Upper lobe of left lung (tissue), 6 donors: Measurements from ENCODE around the gene SARS1. TPM values are rescaled to one million over a fixed set of nuclear protein-coding genes. Genes with fewer than 3 reads are reported as not detected.

ENCODE experiments used
- ATAC-seq, 2 donors: fragments of 200-7000 bp; cut with Tn5 transposase; one replicate each; pipeline ENCODE4 v1.9.1; 2022; ENCODE audit warnings: mild to moderate bottlenecking in 2 of 2, moderate library complexity in 2 of 2; ENCODE audit not compliant: low FRiP score in 2 of 2
- DNase-seq, 2 donors: peaks; one replicate each; pipeline ENCODE4 v3.0.0-alpha.2; 2019 to 2020
- H3K27ac ChIP-seq, 4 donors: fragments of 200-600 bp; sonication (generic); one replicate each; pipeline ENCODE4 v1.5.1; 2016 to 2019
- H3K27me3 ChIP-seq, 4 donors: fragments of 200-600 bp; sonication (generic); one replicate each; pipeline ENCODE4 v1.5.1; 2017 to 2019
- H3K36me3 ChIP-seq, 4 donors: fragments of 200-600 bp; sonication (generic); one replicate each; pipeline ENCODE4 v1.5.1; 2016 to 2019
- H3K4me1 ChIP-seq, 4 donors: fragments of 200-600 bp; sonication (generic); one replicate each; pipeline ENCODE4 v1.5.1; 2018 to 2019
- H3K4me3 ChIP-seq, 4 donors: fragments of 200-600 bp; sonication (generic); one replicate each; pipeline ENCODE4 v1.5.1; 2017 to 2019; ENCODE audit warnings: mild to moderate bottlenecking in 2 of 4, moderate library complexity in 1 of 4
- H3K9me3 ChIP-seq, 4 donors: fragments of 200-600 bp; sonication (generic); one replicate each; pipeline ENCODE4 v1.5.1; 2018 to 2019
- EP300 ChIP-seq, 4 donors: sonication (generic); formaldehyde crosslinking; IDR thresholded peaks; one replicate each; pipeline ENCODE4 v1.5.1; 2017; ENCODE audit warnings: antibody characterized with exemption in 4 of 4, control low read depth in 2 of 4
- POLR2A ChIP-seq, 4 donors: fragments of 450-650 bp; IDR thresholded peaks; one replicate each; pipeline ENCODE4 v1.5.1; 2016 to 2017; ENCODE audit warnings: antibody characterized with exemption in 4 of 4, mild to moderate bottlenecking in 2 of 4
- POLR2AphosphoS5 ChIP-seq, 2 donors: sonication (generic); formaldehyde crosslinking; IDR thresholded peaks; one replicate each; pipeline ENCODE4 v1.5.1; 2017; ENCODE audit warnings: antibody characterized with exemption in 2 of 2
- WGBS, 2 donors: methylation state at CpG; one replicate each; pipeline ENCODE4 v1.1.5; 2017 to 2018; 5-methylcytosine and 5-hydroxymethylcytosine counted together
- total RNA-seq, 6 donors: library from RNA; depleted of rRNA in 4 of 6; stranded (reverse); fragments of >200 nt in 4 of 6; gene quantifications; one replicate each; pipeline versions ENCODE4 v1.1.0 to v1.2.1, GENCODE V29; 2016 to 2021
- TF ChIP-seq, protein P1 (sequence below), 6 experiments: fragments of 450-650 bp in 4 of 6; fragments of 200-600 bp in 2 of 6; sonication (generic) in 2 of 6; IDR thresholded peaks; one replicate each; pipeline ENCODE4 v1.5.1; 2016 to 2019; ENCODE audit warnings: antibody characterized with exemption in 6 of 6
- donor health status: DM: no; HTN: no; CAD: no; lungs with moderate emphysema.
- donor health status: DM: no; HTN: yes; CAD: no; lungs with severe emphysema.

Gene SARS1
- total RNA-seq, 6 donors from 2014 or later: 126 to 212 (median 160) TPM

DNA sequence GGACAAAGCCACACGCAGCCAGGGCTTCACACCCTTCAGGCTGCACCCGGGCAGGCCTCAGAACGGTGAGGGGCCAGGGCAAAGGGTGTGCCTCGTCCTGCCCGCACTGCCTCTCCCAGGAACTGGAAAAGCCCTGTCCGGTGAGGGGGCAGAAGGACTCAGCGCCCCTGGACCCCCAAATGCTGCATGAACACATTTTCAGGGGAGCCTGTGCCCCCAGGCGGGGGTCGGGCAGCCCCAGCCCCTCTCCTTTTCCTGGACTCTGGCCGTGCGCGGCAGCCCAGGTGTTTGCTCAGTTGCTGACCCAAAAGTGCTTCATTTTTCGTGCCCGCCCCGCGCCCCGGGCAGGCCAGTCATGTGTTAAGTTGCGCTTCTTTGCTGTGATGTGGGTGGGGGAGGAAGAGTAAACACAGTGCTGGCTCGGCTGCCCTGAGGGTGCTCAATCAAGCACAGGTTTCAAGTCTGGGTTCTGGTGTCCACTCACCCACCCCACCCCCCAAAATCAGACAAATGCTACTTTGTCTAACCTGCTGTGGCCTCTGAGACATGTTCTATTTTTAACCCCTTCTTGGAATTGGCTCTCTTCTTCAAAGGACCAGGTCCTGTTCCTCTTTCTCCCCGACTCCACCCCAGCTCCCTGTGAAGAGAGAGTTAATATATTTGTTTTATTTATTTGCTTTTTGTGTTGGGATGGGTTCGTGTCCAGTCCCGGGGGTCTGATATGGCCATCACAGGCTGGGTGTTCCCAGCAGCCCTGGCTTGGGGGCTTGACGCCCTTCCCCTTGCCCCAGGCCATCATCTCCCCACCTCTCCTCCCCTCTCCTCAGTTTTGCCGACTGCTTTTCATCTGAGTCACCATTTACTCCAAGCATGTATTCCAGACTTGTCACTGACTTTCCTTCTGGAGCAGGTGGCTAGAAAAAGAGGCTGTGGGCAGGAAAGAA, 61.1 kb downstream of the SARS1 start:
- 53 to 62% methylated on average over 19 to 24 of the region's 24 CpGs for WGBS, 2 donors
- DNase-seq (peak; percentile 80 to 90), ATAC-seq (peak; percentile 66 to 80)
- H3K36me3 ChIP-seq: peaks cover 0 to 5% (median 0%) of the 10 kb centered on the region in 4 donors
- H3K4me1 ChIP-seq: peaks cover 11 to 45% (median 28%) of the 10 kb centered on the region in 4 donors
- peak overlapping the region; percentile 24 to 85 (median 77) for H3K27ac ChIP-seq
- TF ChIP-seq, protein P1, sequence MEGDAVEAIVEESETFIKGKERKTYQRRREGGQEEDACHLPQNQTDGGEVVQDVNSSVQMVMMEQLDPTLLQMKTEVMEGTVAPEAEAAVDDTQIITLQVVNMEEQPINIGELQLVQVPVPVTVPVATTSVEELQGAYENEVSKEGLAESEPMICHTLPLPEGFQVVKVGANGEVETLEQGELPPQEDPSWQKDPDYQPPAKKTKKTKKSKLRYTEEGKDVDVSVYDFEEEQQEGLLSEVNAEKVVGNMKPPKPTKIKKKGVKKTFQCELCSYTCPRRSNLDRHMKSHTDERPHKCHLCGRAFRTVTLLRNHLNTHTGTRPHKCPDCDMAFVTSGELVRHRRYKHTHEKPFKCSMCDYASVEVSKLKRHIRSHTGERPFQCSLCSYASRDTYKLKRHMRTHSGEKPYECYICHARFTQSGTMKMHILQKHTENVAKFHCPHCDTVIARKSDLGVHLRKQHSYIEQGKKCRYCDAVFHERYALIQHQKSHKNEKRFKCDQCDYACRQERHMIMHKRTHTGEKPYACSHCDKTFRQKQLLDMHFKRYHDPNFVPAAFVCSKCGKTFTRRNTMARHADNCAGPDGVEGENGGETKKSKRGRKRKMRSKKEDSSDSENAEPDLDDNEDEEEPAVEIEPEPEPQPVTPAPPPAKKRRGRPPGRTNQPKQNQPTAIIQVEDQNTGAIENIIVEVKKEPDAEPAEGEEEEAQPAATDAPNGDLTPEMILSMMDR (IDR thresholded peaks at IDR 0.05): no peak
- TF ChIP-seq POLR2AphosphoS5 (IDR thresholded peaks at IDR 0.05) (peak in 1 of 2 donors; percentile 19), POLR2A (IDR thresholded peaks at IDR 0.05) (peak in 1 of 4 donors; percentile 75), EP300 (IDR thresholded peaks at IDR 0.05) (no peak)
- H3K4me3 ChIP-seq: peak overlapping the region in 3 of 4 donors; percentile 31 to 49 (median 45)
- no peaks in the 10 kb centered on the region for H3K9me3 ChIP-seq
- no peaks in the 10 kb centered on the region for H3K27me3 ChIP-seq

DNA sequence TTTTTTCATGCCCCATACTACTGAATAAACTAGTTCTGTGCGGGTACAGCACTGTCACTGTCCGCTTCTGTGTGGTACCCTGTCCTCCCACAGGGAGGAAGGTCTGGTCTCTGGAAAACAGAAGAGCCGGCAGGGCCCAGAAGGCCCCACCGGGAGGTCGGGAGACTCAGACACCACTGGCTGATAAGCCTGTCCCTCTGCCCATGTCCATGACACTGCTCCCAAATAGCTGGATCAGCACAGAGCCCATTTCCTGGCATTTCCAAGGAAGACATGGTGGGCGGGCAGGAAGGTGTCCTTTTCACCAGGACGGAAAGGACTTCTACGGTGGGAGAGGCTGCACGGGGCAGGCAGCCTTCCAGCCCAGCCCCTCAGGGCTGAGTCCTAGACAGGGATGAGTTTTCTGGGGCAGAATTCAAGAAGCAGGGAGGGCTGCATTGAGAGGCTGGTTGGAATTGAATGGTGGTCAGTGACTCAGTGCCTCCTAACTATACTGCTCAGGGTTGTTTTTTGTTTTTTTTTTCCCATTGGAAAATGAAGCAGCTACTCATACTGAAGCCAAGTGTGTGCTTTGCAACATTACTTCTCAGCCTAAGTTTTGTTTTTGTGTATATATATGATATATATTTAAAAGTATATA, 62.1 kb downstream of the SARS1 start:
- Histone ChIP-seq H3K4me1 (peaks cover 11 to 45% (median 28%) of the 10 kb centered on the region in 4 donors), H3K4me3 (peak overlapping the region in 2 of 4 donors; percentile 45 to 49), H3K9me3 (no peaks in the 10 kb centered on the region), H3K27ac (peak overlapping the region; percentile 24 to 85 (median 54)), H3K27me3 (no peaks in the 10 kb centered on the region), H3K36me3 (peaks cover 0 to 10% (median 0%) of the 10 kb centered on the region in 4 donors)
- TF ChIP-seq EP300 (IDR thresholded peaks at IDR 0.05): no peak
- TF ChIP-seq, protein P1 (IDR thresholded peaks at IDR 0.05): no peak
- DNase-seq (no peak), ATAC-seq (no peak)
- WGBS, 2 donors: 64 to 78% methylated on average over 6 to 9 of the region's 9 CpGs

DNA sequence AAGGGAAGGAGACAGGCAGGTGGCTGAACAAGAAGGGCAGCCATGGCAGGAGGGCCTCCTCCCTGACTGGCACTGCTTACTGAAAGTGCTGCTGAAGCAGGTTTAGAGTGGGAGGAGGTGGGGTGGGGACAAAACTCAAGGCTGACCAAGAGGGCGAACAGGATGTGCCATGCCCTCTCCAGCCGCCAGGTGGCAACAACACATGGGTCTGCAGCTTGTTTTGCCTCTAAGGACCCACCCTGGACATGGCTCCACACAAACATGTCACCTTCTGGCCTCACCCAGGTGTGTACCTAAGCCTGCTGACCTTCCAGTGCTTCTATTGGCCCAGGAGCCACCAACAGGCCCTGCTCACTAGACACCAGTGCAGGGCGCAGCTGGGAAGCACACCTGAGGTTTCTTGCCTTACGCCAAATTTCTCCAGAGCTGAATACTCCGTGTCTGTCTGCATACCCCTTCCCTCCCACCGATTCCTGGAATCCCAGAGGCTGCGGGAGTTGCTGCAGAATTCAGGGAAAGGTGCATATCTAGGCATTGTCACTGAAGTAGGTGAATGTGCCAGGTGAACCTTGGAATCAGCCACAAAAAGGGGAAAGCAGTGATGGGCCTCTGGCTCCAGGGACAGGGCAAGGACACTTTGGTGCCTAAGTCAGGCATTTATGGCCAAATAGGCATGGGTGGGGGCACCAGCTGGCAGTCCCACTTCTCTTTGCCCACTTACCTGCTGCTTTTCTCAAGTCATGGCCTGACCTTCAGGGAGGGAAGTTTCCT, 63.9 kb downstream of the SARS1 start:
- H3K4me1 ChIP-seq: peaks cover 17 to 52% (median 38%) of the 10 kb centered on the region in 4 donors
- peaks cover 0 to 10% (median 0%) of the 10 kb centered on the region in 4 donors for H3K36me3 ChIP-seq
- ATAC-seq (peak; percentile 81 to 89), DNase-seq (peak in 1 of 2 donors; percentile 94)
- no peak for TF ChIP-seq EP300 (IDR thresholded peaks at IDR 0.05)
- peak in 1 of 2 donors; percentile 36 for TF ChIP-seq POLR2AphosphoS5 (IDR thresholded peaks at IDR 0.05)
- peak in 2 of 4 donors; percentile 35 to 49 for TF ChIP-seq POLR2A (IDR thresholded peaks at IDR 0.05)
- TF ChIP-seq, protein P1 (IDR thresholded peaks at IDR 0.05): peak; percentile 88 to 97 (median 96)
- no peaks in the 10 kb centered on the region for H3K9me3 ChIP-seq
- WGBS, 2 donors: 58 to 70% methylated on average over 6 to 7 of the region's 7 CpGs
- H3K4me3 ChIP-seq: no peak overlapping the region
- no peaks in the 10 kb centered on the region for H3K27me3 ChIP-seq
- peak overlapping the region in 3 of 4 donors; percentile 24 to 60 (median 29) for H3K27ac ChIP-seq

DNA sequence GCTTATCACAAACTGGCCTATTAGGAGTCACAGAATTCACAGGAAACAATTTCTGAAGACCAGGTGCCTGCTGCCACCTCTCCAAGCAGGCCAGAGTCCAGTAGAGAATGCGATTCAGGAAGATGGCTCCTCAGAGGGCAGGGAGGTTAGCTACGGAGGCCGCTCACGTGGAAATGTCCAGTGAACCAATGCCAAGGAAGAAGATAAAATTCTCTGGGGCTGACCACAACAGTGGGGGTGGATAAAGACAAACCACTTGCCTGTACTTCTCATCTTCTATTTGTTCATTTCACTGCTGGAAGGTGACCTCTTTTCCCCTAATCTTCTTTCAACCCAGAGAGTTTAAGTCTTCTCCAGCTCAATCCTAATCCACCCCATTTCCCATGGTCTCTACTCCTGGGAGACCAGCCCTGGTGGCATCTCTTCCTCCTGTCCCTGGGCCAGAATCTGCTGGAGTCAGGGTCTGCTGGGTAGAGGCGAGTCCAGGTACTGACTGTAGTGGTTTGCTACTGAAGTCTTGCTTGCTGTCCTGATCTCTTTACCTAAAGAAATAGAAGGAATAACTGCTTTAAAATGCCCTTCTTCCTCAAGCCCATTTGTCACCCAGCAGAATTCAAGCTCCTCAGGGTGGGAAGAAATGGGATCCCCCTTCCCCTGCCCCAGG, 66.0 kb downstream of the SARS1 start:
- Histone ChIP-seq H3K9me3 (no peaks in the 10 kb centered on the region), H3K27ac (no peak overlapping the region), H3K4me1 (peaks cover 23 to 49% (median 38%) of the 10 kb centered on the region in 4 donors), H3K4me3 (no peak overlapping the region), H3K27me3 (no peaks in the 10 kb centered on the region), H3K36me3 (peaks cover 0 to 10% (median 0%) of the 10 kb centered on the region in 4 donors)
- no peak for DNase-seq
- TF ChIP-seq POLR2A (IDR thresholded peaks at IDR 0.05): no peak
- no peak for TF ChIP-seq EP300 (IDR thresholded peaks at IDR 0.05)
- TF ChIP-seq, protein P1 (IDR thresholded peaks at IDR 0.05): no peak
- TF ChIP-seq POLR2AphosphoS5 (IDR thresholded peaks at IDR 0.05): no peak
- ATAC-seq: no peak
- 89 to 98% methylated on average over 5 of the region's 5 CpGs for WGBS, 2 donors
